ENCODE measurements around the gene SORCS2.

Gene SORCS2

GRCh38 chr4:7773401-7774180, 581.3 kb downstream of the SORCS2 start:
- TF ChIP-seq, protein P1, sequence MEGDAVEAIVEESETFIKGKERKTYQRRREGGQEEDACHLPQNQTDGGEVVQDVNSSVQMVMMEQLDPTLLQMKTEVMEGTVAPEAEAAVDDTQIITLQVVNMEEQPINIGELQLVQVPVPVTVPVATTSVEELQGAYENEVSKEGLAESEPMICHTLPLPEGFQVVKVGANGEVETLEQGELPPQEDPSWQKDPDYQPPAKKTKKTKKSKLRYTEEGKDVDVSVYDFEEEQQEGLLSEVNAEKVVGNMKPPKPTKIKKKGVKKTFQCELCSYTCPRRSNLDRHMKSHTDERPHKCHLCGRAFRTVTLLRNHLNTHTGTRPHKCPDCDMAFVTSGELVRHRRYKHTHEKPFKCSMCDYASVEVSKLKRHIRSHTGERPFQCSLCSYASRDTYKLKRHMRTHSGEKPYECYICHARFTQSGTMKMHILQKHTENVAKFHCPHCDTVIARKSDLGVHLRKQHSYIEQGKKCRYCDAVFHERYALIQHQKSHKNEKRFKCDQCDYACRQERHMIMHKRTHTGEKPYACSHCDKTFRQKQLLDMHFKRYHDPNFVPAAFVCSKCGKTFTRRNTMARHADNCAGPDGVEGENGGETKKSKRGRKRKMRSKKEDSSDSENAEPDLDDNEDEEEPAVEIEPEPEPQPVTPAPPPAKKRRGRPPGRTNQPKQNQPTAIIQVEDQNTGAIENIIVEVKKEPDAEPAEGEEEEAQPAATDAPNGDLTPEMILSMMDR (IDR thresholded peaks at IDR 0.05): no peak
- Histone ChIP-seq H3K4me3 (no peak overlapping the region), H3K27ac (no peak overlapping the region)
- DNase-seq (ENCODE audit: low spot score): no peak

DNA sequence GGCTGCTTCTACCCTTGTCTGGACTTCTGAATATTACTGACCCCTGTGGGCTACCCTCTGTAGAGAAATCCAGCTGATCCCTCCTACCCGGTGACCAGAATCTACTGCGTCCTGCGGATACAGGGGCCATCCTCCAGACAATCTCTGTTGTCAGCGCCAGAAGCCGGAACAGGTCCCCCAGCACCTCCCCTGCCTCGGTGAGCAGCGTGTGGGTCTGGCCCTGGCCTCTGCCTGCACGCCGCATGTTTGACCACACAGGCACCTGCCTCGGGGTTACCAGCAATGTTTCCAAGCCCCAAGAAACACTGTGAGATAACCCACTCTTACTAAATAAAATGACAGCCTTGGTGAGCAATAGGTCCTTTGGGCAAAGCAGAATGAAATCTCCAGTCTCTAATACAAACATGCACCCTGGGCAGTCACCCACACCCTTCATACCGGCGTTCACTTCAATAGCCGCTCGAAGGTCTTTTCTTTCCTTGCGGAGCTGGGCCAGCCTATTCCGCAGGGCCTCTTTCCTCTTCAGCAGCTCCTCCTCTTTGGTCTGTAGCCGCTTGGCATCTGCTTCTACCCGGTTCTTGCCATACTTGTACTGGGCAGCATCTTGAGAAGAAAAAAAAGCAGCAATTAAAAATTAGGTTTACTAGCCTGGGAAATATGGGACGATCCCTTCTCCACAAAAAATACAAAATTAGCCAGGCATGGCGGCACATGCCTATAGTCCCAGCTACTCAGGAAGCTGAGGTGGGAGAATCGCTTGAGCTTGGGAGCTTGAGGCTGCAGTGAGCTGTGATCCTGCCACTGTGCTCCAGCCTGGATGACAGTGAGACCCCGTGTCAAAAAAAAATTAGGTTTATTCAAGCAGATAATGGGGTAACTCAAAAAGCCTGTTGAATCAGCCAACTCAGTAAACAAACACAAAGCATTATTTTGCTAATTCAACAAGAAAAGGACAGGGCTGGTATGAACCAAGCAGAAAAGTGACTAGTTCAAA, 582.3 kb downstream of the SORCS2 start:
- Histone ChIP-seq H3K4me3 (no peak overlapping the region), H3K27ac (no peak overlapping the region)
- DNase-seq (ENCODE audit: low spot score): no peak
- TF ChIP-seq, protein P1 (IDR thresholded peaks at IDR 0.05): no peak

GRCh38 chr4:7775396-7775795, 583.1 kb downstream of the SORCS2 start:
- DNase-seq (ENCODE audit: low spot score): no peak
- TF ChIP-seq, protein P1 (IDR thresholded peaks at IDR 0.05): no peak
- H3K4me3 ChIP-seq: no peak overlapping the region
- H3K27ac ChIP-seq: no peak overlapping the region

- peak overlapping the region in 1 of 2 donors; percentile 57 for H3K27ac ChIP-seq
- TF ChIP-seq, protein P1 (IDR thresholded peaks at IDR 0.05): no peak
- DNase-seq (ENCODE audit: low spot score): no peak
Observed at GRCh38 chr4:7777017-7777710, 584.8 kb downstream of the SORCS2 start.

DNA sequence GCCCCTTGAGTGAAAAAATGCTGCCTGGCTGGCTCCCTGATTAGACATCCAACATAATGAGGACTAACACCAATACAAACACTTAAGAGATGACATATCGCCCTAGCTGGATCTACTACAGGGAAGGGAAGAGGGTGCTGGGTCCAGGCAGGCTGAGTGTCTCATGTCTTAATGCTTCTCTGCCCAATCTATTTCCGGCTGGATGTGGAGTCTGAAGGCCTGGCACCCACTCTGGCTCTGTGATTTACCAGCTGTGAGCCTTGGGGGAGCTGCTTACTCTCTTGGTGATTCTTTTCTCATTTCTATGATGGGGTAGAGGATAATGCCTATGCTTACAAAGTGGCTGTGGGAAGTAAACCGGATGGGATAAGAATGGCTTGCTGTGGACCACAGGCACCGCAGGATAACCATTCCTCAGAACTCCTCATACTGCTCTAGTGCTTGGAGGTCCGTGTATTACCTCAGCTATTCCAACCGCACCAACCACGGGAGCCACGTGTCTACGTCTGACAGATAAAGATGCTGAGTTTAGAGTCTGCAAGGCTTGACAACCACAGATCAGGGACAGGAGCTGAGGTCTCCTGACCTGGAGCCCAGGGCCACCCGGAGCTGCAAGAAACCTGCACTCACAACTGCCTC, 585.7 kb downstream of the SORCS2 start:
- TF ChIP-seq, protein P1 (IDR thresholded peaks at IDR 0.05): no peak
- DNase-seq (ENCODE audit: low spot score): no peak
- Histone ChIP-seq H3K4me3 (peak overlapping the region; percentile 49), H3K27ac (peak overlapping the region; percentile 57 to 66)

More at GRCh38 chr4:7777017-7777710, 584.8 kb downstream of the SORCS2 start:
- H3K4me3 ChIP-seq: no peak overlapping the region
